Hepatocyte (in vitro differentiated cells): ENCODE data around the gene OR56A3.

Experiments
- EZH2 ChIP-seq: fragments of 200-600 bp; sonication (generic); IDR thresholded peaks from 2 replicates; pipeline ENCODE4 v1.6.1; 2016; ENCODE audit warnings: antibody characterized with exemption, mild to moderate bottlenecking, borderline replicate concordance
- TF ChIP-seq, protein P1 (sequence below): fragments of 200-600 bp; sonication (generic); IDR thresholded peaks from 2 replicates; pipeline ENCODE4 v1.5.1; 2016; ENCODE audit warnings: antibody characterized with exemption, mild to moderate bottlenecking; ENCODE audit not compliant: poor library complexity

DNA sequence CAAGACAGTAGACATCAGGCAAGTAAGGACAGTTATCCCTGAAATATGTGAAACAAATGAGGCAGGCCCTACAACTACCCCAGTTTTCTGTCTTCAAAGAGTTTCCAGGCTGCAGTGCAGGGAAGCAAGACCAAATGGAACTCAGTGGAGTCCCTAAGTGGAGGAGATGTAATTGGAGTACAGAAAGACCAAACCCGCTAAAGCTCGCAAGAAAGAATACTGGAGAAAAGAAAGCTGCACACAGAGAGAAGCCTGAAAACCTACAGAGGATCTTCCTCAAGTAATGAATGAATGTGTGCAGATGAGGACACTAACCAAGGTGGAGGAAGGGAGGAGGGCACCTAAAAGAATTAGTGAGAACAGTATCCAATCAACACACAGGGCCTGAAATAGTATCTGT lies 1.3 kb upstream of the OR56A3 start:
- TF ChIP-seq, protein P1, sequence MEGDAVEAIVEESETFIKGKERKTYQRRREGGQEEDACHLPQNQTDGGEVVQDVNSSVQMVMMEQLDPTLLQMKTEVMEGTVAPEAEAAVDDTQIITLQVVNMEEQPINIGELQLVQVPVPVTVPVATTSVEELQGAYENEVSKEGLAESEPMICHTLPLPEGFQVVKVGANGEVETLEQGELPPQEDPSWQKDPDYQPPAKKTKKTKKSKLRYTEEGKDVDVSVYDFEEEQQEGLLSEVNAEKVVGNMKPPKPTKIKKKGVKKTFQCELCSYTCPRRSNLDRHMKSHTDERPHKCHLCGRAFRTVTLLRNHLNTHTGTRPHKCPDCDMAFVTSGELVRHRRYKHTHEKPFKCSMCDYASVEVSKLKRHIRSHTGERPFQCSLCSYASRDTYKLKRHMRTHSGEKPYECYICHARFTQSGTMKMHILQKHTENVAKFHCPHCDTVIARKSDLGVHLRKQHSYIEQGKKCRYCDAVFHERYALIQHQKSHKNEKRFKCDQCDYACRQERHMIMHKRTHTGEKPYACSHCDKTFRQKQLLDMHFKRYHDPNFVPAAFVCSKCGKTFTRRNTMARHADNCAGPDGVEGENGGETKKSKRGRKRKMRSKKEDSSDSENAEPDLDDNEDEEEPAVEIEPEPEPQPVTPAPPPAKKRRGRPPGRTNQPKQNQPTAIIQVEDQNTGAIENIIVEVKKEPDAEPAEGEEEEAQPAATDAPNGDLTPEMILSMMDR, result no peak
- no peak for TF ChIP-seq EZH2
